A673 (cell line): ENCODE measurements around the gene RHOT1.
"Not testable (repeated sequence)": the region's sequence is repeated elsewhere in the genome, so short reads cannot be mapped to it uniquely, and the experiment has no call there.

Source experiments
- CTCF ChIP-seq: fragments of 300-800, 200-600 bp; sonication (generic); conservative IDR thresholded peaks from 2 replicates; pipeline ENCODE4 v1.5.1; 2017; ENCODE audit warnings: low read depth, mild to moderate bottlenecking, antibody characterized with exemption, low read length, moderate library complexity, mixed read lengths
- EZH2 ChIP-seq: fragments of 200-600 bp; sonication (generic); IDR thresholded peaks from 2 replicates; pipeline ENCODE4 v1.6.1; 2017; ENCODE audit warnings: borderline replicate concordance, low read depth, mild to moderate bottlenecking, mixed read lengths, antibody characterized with exemption, low read length; ENCODE audit not compliant: poor library complexity, severe bottlenecking

- TF ChIP-seq EZH2, CTCF: not testable (repeated sequence)
Measured at GRCh38 chr17:32128470-32128869, 13.8 kb upstream of the RHOT1 start.
